GM21717 (cell line): ENCODE measurements around the gene SMTN.
"Not testable (repeated sequence)": the region's sequence is repeated elsewhere in the genome, so short reads cannot be mapped to it uniquely, and the experiment has no call there.

ENCODE experiments used
- ATAC-seq: cut with Tn5 transposase; IDR thresholded peaks from one replicate; pipeline ENCODE4 v1.9.1; 2021; ENCODE audit warnings: mild to moderate bottlenecking, moderate library complexity; ENCODE audit not compliant: unreplicated experiment

SMTN gene

GRCh38 chr22:31103111-31103510, 22.0 kb downstream of the SMTN start:
- ATAC-seq: no peak

GRCh38 chr22:31103899-31104694, 23.0 kb downstream of the SMTN start:
- no peak for ATAC-seq

GRCh38 chr22:31104869-31105268, 23.8 kb downstream of the SMTN start:
- ATAC-seq: no peak

GRCh38 chr22:31105282-31105929, 24.3 kb downstream of the SMTN start:
- no peak for ATAC-seq

GRCh38 chr22:31106001-31106571, 25.0 kb downstream of the SMTN start:
- ATAC-seq: no peak

GRCh38 chr22:31106731-31107177, 25.6 kb downstream of the SMTN start:
- ATAC-seq: no peak

- ATAC-seq: peak; percentile 78
These were observed 26.2 kb downstream of the SMTN start, which contains the start of gene SELENOM for GRCh38 chr22:31107178-31107893. SELENOM (minus strand) TSS chr22:31107568; CDS start chr22:31107505, 63 bp downstream.

- peak; percentile 19 for ATAC-seq
These were observed 26.7 kb downstream of the SMTN start for GRCh38 chr22:31107894-31108218.

- ATAC-seq: not testable (repeated sequence)
These were observed 31.5 kb downstream of the SMTN start for GRCh38 chr22:31112547-31113091.

GRCh38 chr22:31118046-31118820, 37.1 kb downstream of the SMTN start:
- no peak for ATAC-seq

GRCh38 chr22:31119026-31119717, 38.1 kb downstream of the SMTN start:
- no peak for ATAC-seq

GRCh38 chr22:31120230-31120629, 39.1 kb downstream of the SMTN start:
- ATAC-seq: no peak

- no peak for ATAC-seq
These were observed 39.5 kb downstream of the SMTN start for GRCh38 chr22:31120642-31121041.

- no peak for ATAC-seq
These were observed 40.3 kb downstream of the SMTN start for GRCh38 chr22:31121403-31121802.

GRCh38 chr22:31122196-31122531, 41.0 kb downstream of the SMTN start:
- ATAC-seq: no peak

- ATAC-seq: no peak
These were observed 41.6 kb downstream of the SMTN start, which contains the start of gene INPP5J for GRCh38 chr22:31122532-31123291. INPP5J (plus strand) TSS chr22:31122966; CDS start chr22:31123015, 49 bp downstream.

- ATAC-seq: no peak
These were observed 42.1 kb downstream of the SMTN start for GRCh38 chr22:31123292-31123602.

- no peak for ATAC-seq
These were observed 43.2 kb downstream of the SMTN start for GRCh38 chr22:31124290-31124689.

GRCh38 chr22:31124811-31125465, 43.8 kb downstream of the SMTN start:
- ATAC-seq: no peak
